ENCODE results near the gene KDM5A.
"Not testable (repeated sequence)": the region's sequence is repeated elsewhere in the genome, so short reads cannot be mapped to it uniquely, and the experiment has no call there.

KDM5A gene

DNA sequence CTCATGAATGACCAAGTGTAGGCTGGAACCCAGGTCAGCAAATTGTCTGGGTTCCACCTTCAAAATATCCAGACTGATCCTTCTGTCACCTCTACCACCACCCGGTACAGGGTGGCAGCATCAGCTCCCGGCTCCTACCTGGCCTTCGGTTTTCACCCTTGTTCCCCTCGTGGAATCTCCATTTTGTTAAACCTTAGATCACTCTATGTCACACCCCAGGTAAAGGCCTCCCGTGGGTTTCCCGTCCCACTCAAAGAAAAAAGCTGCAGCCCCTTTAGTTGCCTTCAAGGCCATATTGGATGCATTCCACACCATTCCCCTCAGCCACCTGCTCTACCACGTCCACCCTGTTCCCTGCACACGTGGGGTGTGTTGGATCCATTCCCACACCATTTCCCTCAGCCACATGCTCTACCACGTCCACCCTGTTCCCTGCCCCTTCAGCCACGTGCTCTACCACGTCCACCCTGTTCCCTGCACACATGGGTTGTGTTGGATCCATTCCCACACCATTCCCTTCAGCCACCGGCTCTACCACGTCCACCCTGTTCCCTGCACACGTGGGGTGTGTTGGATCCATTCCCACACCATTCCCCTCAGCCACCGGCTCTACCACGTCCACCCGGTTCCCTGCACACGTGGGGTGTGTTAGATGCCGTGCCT, 150.3 kb downstream of the KDM5A start:
- DNase-seq (ENCODE audit: low read depth in 2 of 2), result no peak

DNA sequence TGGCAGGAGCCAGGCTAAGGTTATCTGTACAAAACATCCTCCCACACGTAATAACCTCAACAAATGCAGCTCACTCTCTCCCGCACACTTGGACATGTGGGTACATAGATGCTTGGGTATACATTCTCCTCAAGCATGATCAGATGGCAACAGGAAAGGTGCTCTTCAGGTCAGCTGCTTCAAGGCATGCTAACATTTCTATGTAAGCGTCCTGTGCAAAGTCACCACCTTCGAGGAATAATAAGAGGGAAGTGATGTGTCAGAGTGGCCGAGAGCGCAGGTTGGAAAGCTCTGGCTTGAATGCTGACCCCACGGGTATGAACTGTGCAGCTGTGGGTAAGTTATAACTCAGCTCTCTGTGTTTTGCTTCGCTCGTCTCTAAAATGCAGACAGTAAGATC, 151.0 kb downstream of the KDM5A start:
- DNase-seq (ENCODE audit: low read depth in 2 of 2), result no peak

DNA sequence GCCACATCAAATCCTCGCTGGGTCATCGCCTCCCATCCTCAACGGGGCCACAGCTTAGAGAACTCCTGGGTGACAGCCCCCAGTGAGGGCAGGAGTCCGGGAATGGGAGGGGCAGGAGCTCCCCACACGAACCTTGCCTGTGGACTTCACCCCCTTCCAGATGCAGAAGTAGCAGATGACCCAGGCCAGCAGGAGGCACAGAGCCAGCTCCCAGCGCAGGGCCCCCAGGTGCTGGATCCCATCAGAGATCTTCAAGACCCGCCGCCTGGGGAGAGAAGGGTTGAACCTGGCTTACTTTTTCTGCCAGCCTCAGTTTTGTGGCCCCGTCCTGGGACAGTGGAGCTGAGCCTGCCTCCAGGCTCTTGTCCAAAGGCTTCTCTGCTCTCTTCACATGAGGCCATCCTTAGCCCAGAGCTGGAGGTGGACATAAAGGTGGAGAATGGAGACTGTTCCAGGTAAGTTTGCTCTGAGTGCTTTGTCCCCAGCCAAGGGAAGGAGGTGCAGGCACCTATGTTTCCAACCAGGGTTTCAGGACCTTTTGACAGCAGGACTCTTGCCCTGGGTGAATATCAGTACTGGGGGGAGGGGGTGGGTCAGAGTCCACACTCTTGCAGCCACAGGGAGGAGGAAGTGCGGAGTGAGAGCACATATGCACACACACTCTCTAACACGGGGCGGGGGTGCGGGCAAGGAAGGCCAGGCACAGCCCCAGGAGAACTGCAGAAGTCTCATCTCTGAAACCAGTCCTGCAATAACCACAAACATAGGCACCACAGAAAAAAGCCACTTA, 151.9 kb downstream of the KDM5A start:
- no peak for DNase-seq (ENCODE audit: low read depth in 2 of 2)

DNA sequence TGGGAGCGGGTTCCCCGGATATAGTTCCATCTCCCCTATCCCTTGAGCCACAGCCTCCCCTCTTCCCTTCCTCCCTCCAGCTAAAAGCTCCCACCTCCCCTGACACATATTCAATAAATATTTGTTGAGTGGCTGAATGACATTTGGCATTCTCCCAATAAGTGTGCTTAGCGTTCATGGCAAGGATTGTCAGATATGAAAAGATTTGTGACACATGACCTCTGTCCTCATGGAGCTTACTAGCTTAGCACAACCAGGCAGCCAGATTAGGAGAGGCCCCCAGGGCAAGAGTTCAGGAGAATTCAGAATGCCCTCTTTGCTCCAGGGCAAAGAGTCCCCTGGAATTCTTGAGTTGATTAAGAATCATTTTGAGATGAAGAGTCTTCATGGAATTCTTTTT, 152.7 kb downstream of the KDM5A start:
- no peak for DNase-seq (ENCODE audit: low read depth in 2 of 2)

DNA sequence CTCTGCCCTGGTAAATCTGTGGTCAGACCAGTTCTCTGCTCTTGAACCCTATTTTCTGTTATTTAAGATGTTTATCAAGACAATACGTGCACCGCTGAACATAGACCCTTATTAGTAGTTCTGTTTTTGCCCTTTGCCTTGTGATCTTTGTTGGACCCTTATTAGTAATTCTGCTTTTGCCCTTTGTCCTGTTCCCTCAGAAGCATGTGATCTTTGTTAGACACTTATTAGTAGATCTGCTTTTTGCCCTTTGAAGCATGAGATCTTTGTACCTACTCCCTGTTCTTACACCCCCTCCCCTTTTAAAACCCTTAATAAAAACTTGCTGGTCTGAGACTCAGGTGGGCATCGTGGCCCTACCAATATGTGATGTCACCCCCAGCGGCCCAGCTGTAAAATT, 153.2 kb downstream of the KDM5A start:
- DNase-seq (ENCODE audit: low read depth in 2 of 2), result not testable (repeated sequence)

DNA sequence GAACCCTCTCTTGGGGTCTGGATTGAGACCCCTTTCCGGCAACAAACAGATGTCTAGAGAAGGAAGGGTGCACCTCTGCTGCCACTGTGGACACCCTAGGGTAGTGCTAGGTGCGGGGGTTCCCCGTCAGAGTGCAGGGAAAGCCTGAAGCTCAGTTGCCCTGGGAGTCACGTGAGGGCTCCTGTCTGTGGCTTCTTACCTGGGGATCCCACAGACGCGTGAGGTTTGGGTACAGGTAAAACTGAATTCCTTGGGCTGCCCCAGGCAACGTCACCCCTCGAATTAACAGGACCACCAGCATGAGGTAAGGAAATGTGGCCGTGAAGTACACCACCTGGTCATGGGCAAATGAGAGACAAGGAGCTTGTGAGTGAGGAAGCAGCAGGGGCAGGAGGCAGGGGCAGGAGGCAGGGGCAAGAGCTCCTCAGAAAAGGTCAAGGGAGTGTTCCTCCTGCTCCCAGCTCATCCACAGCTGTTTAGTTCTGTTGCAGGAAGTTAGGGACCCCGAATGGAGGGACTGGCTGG, 154.2 kb downstream of the KDM5A start:
- no peak for DNase-seq (ENCODE audit: low read depth in 2 of 2)

DNA sequence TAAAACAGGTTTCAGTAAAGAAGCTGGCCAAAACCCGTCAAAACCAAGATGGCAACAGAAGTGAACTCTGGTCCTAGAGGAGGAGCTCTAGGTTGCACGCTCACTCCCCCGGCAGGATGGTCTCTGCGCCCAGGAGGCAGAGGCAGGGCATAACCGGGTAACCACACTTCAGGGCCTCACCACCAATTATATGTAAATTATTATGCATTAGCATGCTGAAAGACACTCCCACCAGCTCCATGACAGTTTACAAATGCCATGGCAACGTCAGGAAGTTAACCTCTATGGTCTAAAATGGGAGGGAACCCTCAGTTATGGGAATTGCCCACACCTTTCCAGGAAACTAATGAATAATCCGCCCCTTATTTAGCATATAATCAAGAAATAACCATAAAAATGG, 155.1 kb downstream of the KDM5A start:
- no peak for DNase-seq (ENCODE audit: low read depth in 2 of 2)

DNA sequence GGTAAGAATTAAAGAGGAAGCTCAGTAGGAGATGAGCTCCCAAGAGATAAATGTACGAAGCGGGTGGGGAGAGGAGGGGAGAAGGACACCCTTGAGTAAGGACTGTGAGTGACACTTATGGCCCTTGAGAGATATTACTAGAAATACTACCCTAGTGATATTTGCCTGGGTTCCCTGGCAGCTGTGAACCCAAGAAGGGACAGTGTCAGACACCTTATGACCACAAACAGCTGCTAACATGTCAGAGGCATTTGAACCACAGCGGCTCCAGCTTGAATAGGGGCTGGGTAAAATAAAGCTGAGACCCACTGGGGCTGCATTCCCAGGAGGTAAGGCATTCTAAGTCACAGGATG, 155.5 kb downstream of the KDM5A start:
- DNase-seq (ENCODE audit: low read depth in 2 of 2), result no peak

DNA sequence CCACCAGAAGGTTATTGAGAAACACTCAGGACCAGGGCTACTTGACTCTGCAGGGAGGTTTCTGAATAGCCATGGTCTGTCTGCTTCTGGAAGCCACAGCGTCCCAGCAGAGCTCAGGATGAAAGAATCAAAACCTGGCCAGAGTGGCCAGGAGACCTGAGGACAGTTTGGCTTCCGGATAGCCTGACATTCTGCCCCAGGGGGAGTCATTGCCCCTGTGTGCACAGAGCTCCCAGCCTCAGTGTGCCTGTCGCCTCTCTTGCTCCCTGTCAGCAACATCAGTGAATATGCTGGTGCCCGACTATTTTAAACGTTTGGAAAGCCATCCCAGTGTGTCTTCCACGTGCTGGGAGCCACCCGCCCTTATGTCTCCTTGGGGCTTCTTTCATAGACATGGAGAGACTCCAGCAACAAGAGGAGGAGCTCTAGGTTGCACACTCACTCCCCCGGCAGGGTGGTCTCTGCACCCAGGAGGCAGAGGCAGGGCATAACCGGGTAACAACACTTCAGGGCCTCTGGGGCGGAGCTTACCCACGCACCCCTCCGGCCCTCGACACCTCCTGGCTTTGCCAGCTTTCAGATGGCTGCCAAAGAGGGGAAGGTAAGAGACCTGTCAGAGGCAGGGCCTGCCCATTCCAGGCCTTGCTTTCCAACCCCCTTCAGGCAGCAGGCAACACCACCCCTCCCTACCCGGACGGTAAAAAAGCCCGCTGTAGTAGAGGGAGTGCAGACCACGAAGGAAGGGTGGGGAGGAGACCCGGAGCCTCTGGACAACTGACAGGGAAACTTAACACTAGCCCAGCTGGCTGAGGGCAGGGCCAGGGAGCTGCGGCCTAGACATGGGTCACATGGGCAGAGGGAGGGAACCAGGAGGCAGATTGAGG, 156.1 kb downstream of the KDM5A start:
- no peak for DNase-seq (ENCODE audit: low read depth in 2 of 2)

DNA sequence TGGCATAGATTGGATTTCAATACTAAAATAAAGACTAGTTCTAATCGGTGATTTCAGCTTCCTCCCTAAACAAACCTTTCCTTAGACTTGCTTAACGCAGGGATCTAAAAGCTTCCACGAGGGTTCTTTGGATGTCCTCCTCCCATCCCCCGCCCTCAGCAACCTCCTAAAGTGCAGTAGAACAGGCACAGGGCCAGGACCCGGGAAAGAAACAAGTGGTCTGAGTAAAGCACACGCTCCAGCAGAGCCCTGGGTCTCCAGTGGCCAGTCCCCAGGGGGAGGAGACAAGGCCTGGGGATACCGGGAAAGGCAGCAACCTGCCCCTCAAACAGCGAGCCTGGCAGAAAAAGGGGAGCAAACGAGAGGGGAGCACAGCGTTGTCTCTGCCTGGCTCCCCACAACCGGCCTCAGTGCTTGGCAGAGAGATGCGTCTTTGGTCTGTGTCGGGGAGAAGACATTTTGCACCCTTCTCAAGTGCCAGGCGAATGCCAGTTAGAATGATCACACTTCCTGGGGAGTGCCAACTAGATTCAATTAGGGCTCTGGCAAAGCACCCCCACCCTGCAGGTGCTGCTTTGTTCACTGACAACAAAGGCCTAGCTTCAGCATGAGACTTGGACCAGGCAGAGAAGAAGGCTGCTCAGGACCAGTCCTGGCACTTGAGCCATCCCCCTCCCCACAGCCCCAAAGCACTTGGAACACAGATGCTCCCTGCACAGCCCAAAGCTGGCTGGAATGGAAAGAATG, 158.0 kb downstream of the KDM5A start:
- no peak for DNase-seq (ENCODE audit: low read depth in 2 of 2)
